Spleen (tissue), 7 donors: ENCODE results near the gene ARL11.

Experiments
- CTCF ChIP-seq, 11 experiments: fragments of 200-600 bp in 7 of 11; fragments of 450-650 bp in 4 of 11; sonication (generic) in 4 of 11; IDR thresholded peaks in 8 of 11; conservative IDR thresholded peaks in 3 of 11; 1 replicate in 7 of 11; 2 replicates in 4 of 11; pipeline versions ENCODE4 v1.4.0 to v1.8.0; 2016 to 2021; ENCODE audit warnings: antibody characterized with exemption in 11 of 11, inconsistent platforms in 4 of 11, mild to moderate bottlenecking in 1 of 11
- POLR2A ChIP-seq, 3 donors: fragments of 450-650 bp; IDR thresholded peaks; one replicate each; pipeline ENCODE4 v1.5.1; 2017; ENCODE audit warnings: antibody characterized with exemption in 3 of 3, mild to moderate bottlenecking in 1 of 3
- POLR2AphosphoS5 ChIP-seq, 3 donors: sonication (generic); formaldehyde crosslinking; IDR thresholded peaks; one replicate each; pipeline ENCODE4 v1.5.1; 2017; ENCODE audit warnings: antibody characterized with exemption in 3 of 3
- donor health status: DM: no; HTN: no; CAD: no; lungs with moderate emphysema.
- donor health status: DM: no; HTN: no; CAD: no.
- donor health status: DM: no; HTN: no; CAD: no.

GRCh38 chr13:49667773-49668172 is 39.5 kb downstream of the ARL11 start:
- TF ChIP-seq CTCF (IDR thresholded peaks at IDR 0.05 in 8 of 11, conservative IDR thresholded peaks at IDR 0.05 in 3 of 11) (no peak), POLR2AphosphoS5 (IDR thresholded peaks at IDR 0.05) (no peak), POLR2A (IDR thresholded peaks at IDR 0.05) (no peak)
